PFSK-1 (cell line): ENCODE results near the gene TRIM10.

Source experiments
- FOXP2 ChIP-seq: optimal IDR thresholded peaks from 2 replicates; pipeline ENCODE3; 2011; ENCODE audit warnings: borderline replicate concordance, control low read depth, inconsistent platforms; ENCODE audit not compliant: insufficient read depth; ENCODE audit errors: extremely low read length, extremely low read depth
- POLR2AphosphoS5 ChIP-seq: IDR thresholded peaks from 2 replicates; pipeline ENCODE4 v1.6.1; 2012; ENCODE audit warnings: low read depth, mild to moderate bottlenecking, control low read depth, low read length, moderate library complexity
- SIN3A ChIP-seq: IDR thresholded peaks from 2 replicates; pipeline ENCODE4 v1.6.1; 2012; ENCODE audit warnings: mild to moderate bottlenecking, low read length, moderate library complexity, borderline replicate concordance; ENCODE audit not compliant: insufficient read depth
- TAF1 ChIP-seq: IDR thresholded peaks from 2 replicates; pipeline ENCODE4 v1.6.1; 2012; ENCODE audit warnings: low read length, control low read depth, borderline replicate concordance; ENCODE audit not compliant: insufficient read depth
- TF ChIP-seq, protein P1 (sequence below), 2 experiments: IDR thresholded peaks; 2 replicates each; pipeline versions ENCODE4 v1.6.1 to v1.8.0; 2011 to 2012; ENCODE audit warnings: low read depth in 2 of 2, low read length in 2 of 2, control low read depth in 1 of 2, inconsistent platforms in 1 of 2, mild to moderate bottlenecking in 1 of 2, moderate library complexity in 1 of 2; ENCODE audit not compliant: insufficient read depth in 1 of 2

Gene TRIM10

DNA sequence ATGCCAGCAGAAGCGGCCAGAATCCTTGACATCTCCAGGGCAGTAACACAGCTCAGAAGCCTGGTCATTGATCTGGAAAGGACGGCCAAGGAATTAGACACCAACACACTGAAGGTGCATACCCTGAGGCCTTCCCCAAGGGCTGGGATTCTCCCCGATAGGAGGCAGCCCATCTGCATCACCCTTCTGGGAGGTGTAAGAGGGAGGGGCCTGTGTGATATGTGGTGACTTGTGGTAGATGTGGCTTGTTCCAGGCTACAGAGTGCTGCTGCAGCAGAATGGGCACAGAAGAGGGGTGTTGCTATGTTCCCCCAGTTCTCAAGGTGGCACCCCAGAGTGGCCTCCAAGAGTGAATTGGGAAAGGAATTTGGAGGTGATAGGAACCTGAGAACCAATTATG, 13.9 kb downstream of the TRIM10 start:
- TF ChIP-seq, protein P1, sequence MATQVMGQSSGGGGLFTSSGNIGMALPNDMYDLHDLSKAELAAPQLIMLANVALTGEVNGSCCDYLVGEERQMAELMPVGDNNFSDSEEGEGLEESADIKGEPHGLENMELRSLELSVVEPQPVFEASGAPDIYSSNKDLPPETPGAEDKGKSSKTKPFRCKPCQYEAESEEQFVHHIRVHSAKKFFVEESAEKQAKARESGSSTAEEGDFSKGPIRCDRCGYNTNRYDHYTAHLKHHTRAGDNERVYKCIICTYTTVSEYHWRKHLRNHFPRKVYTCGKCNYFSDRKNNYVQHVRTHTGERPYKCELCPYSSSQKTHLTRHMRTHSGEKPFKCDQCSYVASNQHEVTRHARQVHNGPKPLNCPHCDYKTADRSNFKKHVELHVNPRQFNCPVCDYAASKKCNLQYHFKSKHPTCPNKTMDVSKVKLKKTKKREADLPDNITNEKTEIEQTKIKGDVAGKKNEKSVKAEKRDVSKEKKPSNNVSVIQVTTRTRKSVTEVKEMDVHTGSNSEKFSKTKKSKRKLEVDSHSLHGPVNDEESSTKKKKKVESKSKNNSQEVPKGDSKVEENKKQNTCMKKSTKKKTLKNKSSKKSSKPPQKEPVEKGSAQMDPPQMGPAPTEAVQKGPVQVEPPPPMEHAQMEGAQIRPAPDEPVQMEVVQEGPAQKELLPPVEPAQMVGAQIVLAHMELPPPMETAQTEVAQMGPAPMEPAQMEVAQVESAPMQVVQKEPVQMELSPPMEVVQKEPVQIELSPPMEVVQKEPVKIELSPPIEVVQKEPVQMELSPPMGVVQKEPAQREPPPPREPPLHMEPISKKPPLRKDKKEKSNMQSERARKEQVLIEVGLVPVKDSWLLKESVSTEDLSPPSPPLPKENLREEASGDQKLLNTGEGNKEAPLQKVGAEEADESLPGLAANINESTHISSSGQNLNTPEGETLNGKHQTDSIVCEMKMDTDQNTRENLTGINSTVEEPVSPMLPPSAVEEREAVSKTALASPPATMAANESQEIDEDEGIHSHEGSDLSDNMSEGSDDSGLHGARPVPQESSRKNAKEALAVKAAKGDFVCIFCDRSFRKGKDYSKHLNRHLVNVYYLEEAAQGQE (IDR thresholded peaks at IDR 0.05; ENCODE audit: insufficient read depth in 1 of 2, low read depth in 2 of 2, low read length in 2 of 2): no peak
- TF ChIP-seq POLR2AphosphoS5: no peak
- TF ChIP-seq FOXP2: no peak
- TF ChIP-seq SIN3A: no peak
- no peak for TF ChIP-seq TAF1

DNA sequence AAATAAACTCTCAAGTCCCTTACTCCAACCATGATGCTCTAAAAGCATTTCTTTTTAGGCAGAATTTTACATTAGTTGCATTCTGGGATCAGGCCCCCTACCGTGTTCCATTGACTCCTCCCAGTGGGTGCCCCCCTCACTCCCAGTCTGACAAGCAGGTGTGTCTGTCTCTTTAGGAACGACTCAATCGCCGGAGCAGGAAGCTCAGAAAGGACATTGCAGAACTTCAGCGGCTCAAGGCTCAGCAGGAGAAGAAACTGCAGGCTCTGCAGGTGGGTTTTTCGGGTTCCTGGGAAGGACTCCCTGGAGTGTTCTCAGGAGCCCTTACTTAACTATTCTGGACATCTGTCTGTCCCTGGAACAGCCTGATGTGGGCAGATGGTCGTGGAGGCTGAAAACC, 15.2 kb downstream of the TRIM10 start:
- TF ChIP-seq, protein P1 (IDR thresholded peaks at IDR 0.05; ENCODE audit: insufficient read depth in 1 of 2, low read depth in 2 of 2, low read length in 2 of 2): no peak
- no peak for TF ChIP-seq POLR2AphosphoS5
- no peak for TF ChIP-seq SIN3A
- no peak for TF ChIP-seq TAF1
- no peak for TF ChIP-seq FOXP2

DNA sequence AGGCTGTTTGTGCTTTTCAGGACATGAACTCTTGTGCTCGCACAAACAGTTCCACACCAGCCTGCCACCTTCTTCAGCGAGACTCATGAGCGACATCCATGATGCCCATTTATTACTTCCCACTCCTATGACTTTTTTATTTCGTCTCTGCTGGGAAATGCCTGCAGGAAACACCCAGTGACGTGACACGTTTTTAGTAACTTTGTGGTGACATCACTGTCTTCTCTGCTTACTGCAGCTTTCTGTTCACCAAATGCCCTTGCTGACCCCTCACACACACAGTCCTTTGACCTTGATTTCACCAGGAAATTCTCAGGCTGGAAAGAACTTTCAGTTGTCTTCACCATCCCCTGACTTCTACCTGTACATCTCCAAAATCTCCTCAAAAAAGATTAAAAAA, 16.2 kb downstream of the TRIM10 start:
- TF ChIP-seq, protein P1 (IDR thresholded peaks at IDR 0.05; ENCODE audit: insufficient read depth in 1 of 2, low read depth in 2 of 2, low read length in 2 of 2): no peak
- TF ChIP-seq FOXP2 (no peak), POLR2AphosphoS5 (no peak), SIN3A (no peak)

DNA sequence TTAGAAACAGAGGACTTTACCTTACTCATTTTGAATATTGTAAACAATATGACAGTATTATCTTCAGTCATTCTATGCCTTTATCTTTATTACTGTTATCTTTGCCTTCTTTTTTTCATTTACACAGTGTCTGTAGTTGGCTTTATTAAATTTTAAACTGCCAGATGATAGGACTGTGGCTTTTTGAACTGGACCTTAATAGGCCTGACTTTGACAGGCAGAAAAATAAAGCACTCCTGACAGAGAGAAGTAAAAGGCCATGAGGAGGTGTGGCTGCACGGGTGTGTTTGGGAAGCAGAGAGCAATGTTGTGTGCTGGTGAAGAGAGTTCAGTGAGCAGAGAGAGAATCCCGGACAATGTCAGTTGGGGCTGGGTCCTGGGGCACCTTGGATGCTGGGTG, 17.2 kb downstream of the TRIM10 start:
- TF ChIP-seq POLR2AphosphoS5 (no peak), TAF1 (no peak), SIN3A (no peak), FOXP2 (no peak)
- TF ChIP-seq, protein P1 (IDR thresholded peaks at IDR 0.05; ENCODE audit: insufficient read depth in 1 of 2, low read depth in 2 of 2, low read length in 2 of 2): no peak

DNA sequence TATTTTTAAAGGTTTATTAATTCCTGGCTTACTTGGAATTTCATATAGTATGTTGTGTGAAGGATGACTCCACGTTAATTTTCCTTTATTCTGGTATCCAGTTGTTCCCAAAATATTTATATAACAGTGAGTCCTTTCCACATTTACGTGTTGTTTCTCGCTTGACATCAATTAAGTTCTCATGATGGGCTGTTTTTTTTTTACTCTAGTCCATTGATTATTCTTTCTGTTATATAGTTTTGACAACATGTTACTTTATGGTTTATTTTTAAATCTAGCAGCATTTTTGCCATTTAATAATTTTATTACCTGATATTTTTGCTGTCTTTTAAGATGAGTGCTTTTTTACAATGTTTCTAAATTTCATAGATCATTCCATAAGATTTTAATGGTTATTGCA, 18.3 kb downstream of the TRIM10 start:
- no peak for TF ChIP-seq SIN3A
- TF ChIP-seq, protein P1 (IDR thresholded peaks at IDR 0.05; ENCODE audit: insufficient read depth in 1 of 2, low read depth in 2 of 2, low read length in 2 of 2): no peak
- TF ChIP-seq TAF1: no peak
- TF ChIP-seq POLR2AphosphoS5: no peak
- TF ChIP-seq FOXP2: no peak
